Fibroblast of peridontal ligament (primary cell): ENCODE data around the gene FAM210A.
A peak's percentile ranks its signal among the peaks of the same experiment; 100 is the strongest.

Source experiments
- DNase-seq: peaks from one replicate; pipeline ENCODE4 v3.0.0-alpha.2; 2010; ENCODE audit errors: extremely low read depth

The FAM210A gene

DNA sequence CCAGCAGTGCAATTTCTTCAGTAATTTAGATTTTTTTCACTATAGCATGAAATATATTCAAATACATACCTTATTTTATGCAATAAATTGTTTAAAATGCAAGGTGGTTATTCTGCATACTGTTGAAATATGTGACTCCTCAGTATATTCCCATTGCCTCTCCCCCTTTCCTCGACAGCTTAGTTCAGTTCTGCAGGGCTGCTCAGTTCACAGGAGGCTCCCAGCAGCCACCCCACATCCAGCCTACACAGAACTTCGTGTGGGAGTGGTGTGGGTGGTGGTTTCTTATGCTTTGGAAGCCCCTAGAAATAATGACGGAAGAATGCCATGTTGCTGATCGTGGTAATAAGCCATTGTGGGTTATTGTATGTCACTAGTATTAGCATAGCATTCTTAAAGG lies 79.7 kb downstream of the FAM210A start:
- DNase-seq = no peak

GRCh38 chr18:13645093-13645492 lies 81.3 kb downstream of the FAM210A start:
- DNase-seq = no peak

- DNase-seq = no peak
Observed at GRCh38 chr18:13643261-13643751, 83.1 kb downstream of the FAM210A start.

- no peak for DNase-seq
Observed at GRCh38 chr18:13642440-13642827, 83.9 kb downstream of the FAM210A start.

DNA sequence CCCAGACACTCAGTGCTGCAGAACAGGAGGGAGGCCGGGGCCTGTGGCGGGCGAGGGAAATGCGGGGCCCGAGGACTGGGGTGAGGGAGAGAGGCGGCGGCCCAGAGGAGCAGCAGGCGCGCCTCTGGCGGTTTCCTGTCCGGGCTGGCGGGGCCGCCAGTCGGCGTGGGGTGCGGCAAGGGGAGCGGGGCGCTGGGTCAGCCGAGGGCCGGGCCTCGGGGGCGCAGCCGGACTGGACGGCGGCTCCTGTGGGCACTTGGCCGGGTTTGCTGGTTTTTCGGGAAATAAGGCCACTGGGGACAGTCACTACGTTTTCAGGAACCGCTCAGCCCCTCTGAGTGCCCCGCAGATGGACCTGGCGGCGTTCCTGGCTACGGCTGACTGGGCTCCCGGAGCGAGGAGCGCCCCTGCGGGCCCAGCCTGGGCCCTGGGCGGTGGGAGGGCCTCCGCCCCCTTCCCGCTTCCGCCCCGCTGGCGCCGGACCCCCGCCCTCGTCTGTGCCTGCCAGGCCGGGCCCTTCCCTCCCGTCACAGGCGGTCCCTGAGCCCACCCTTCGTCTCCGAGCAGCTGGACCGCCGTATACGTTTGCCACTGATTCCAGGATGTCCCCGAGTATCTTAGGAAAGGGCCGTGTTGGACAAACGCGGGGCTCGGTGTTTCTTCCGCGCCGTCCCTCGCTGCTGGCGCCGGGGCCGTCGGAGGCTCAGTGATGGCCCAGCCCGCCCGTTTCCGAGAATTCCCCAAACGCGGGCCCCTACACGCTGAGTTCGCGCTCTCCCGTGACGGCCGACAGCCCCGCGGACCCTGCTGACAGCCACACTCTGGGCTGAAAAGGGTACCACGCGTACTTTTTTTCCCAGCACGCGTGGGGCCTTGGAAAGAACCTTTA lies 84.6 kb downstream of the FAM210A start:
- no peak for DNase-seq

- no peak for DNase-seq
Observed at GRCh38 chr18:13640266-13640860, 86.0 kb downstream of the FAM210A start.

GRCh38 chr18:13638719-13639595 lies 87.4 kb downstream of the FAM210A start:
- no peak for DNase-seq

DNA sequence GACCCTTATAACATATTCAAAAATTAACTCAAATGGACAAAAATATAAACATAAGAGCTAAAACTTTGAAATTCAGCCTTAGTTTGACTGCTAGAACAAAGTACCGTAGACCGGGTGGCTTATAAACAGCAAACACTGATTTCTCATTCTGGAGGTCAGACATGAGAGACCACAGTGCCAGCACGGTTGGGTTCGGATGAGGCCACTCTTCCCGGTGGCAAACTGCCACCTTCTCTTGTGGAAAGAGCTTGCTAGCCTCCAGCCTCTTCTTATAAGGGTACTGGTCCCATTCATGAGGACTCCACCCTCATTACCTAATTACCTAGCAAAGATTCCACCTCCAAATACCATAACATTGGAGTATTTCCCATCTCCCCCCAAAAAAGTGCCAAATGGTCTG lies 91.3 kb downstream of the FAM210A start:
- no peak for DNase-seq

DNA sequence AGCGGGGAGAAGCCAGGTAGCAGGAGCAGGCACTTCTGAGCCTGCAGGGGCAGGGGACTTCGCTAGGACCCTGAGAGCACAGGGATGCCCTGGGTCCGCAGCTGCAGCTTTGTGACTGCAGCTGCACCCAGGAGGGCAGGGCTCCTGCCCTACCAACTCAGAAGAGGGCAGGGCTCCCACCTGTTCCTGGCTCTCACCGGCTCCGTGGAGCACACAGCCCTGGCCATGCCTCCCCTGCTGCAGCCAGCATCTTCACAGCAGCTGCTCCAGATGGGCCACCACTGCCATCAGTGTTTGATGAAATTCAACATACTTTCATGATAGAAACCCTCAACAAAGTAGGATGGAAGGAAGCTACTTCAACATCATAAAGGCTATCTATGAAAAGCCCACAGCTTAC lies 92.7 kb downstream of the FAM210A start:
- DNase-seq = no peak

GRCh38 chr18:13630716-13631268 lies 95.6 kb downstream of the FAM210A start:
- no peak for DNase-seq

DNA sequence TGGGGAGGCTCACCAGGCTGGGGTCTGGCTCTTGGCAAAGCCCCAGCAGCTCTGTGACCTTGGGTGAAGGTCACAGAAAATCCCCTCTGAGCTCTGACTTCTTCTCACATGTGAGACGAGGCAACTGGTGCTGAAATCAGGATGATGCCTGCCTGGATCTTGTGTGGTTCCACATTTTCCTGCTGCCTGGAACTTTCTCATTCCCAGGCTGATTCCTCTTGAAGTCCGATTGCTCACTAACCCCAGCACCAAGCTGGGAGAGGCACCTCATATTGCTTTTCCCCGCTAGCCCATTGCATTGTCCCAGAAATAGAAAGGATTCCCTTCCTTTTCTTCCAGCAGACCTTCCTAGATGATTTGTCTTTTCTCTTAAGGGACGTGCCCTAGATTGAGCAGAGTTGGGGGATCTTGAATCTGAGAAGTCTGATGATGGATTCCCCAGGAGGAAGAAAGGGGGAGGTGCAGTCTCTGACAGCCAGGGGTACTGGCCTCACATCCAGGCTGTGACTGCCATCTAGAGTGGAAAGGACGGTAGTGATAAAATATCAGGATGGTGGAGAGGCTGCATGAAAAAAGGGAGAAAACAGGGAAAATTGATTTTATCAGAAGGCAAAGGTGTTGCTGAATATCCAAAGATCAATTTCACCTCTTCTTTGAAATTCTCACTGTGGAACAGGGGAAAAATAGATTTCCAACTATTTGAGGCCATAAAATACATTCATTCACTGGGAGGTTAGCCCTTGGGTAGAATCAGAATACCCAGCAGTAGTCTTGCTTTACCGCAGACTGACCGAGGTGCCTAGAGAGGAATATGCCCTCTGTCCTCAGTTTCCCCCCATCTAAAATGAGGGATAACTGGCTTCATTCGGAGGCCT lies 96.3 kb downstream of the FAM210A start:
- peak; percentile 49 for DNase-seq

DNA sequence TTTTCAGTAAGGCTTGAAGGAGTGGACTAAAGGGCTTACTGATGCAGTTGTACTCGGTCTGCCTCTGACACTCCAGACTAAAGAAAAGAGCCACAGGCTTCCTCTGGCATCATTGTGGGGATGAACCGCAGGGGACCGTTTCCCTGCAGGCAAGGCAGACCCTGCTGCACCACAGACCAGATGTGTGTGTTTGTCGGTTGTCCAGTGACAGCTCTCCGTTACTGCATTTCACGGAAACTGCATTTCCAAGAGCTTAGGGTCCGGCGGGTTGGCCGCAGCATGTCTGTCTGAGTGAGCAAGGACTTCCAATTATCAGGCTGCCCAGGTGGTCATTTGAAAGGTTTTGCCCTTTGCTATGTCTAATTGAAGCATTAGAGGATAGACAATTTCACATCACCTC lies 98.1 kb downstream of the FAM210A start:
- DNase-seq = no peak

- no peak for DNase-seq
Observed at GRCh38 chr18:13627639-13628038, 98.7 kb downstream of the FAM210A start.

DNA sequence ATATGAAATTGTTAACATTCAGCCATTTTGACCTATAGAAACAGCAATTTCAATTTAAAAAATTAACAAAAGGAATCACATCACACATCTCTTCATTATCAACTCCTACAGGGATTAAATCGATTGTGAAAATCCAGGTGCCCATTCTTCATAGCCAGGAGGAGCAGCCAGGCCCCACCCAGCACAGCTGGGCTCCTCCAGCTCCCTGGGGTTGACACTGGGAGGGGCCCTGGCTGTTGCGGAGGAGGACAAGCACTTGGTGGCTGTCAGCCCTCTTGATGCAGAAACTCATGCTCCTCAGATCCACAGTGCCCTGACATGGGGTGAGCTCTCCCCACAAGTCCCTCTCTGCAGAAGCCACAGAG lies 99.8 kb downstream of the FAM210A start:
- DNase-seq = no peak

GRCh38 chr18:13625843-13626543 lies 100.4 kb downstream of the FAM210A start:
- DNase-seq = no peak

DNA sequence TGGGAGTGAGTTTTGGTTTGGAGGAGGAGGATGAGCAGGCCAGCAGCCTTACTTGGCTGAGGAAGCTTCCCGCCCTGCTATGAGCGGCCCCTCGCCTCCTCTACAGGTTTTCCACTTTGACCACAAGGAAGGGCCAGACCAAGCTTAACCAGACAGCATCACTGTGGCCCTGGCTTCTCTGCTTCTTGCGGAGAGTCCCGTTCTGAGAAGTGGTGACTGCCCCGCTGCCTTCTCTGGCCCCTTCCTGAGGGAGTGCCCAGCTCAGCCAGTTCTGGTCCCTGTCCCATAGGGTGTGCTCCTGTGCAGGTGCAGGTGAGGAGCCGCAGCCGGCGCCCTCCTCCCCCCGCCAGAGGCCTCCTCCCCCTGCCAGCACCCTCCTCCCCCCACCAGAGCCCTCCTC lies 101.0 kb downstream of the FAM210A start:
- no peak for DNase-seq

- no peak for DNase-seq
Observed at GRCh38 chr18:13624563-13625237, 101.7 kb downstream of the FAM210A start.

DNA sequence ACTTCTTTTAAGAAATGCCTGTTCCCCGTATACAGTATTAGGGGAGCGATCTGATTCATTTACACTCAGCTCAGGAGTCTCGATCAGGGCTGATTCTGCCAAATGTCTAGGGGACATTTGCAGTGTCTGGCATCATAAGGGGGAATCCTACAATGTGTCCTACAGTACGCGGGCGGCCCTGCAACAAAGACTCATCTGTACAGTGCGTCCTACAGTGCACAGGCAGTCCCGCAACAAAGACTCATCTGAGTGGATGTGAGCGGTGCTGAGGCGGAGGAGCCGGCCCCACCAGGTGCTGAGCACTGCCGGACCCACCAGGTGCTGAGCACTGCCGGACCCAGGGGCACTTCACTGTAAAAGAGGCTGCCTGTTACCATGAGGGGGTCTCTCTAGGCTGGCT lies 102.5 kb downstream of the FAM210A start:
- DNase-seq = no peak

DNA sequence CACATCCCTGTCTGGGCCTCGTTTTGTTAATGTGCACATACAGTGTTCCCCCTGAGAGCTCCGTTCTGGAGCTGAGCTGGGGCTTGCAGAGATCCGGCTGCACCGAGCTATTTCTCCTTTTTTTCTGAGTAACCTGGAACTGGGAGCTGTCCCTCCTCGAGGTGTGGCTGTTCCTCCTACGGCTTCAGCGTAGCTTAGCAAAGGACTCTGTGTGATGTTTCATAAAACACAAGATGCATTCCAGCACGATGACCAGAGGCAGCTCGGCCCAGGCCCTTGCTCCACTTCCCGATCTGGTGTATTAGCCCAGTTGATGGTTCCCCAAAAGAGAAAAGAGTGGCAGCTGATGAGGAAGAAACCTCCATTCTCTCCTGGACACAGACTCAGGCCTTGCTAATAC lies 103.0 kb downstream of the FAM210A start:
- no peak for DNase-seq

DNA sequence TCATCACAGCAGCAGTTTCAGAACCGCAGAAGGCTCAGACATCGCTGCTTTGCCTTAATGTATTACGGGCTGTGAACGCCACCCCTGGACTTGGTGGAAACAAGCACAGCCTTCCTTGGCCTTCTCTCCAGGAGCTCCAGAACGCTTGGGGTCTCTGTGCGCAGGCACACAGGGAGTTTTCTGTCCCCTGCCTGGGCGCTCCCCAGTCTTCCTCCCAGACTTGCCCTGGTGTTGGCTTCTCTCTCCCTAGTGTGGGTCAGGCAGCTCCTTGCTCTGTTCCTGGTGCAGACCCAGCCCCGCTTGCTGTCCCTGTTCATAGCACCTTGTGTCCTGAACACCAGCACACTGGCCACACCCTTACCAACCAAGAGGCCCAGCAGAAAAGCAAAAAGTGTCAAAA lies 103.6 kb downstream of the FAM210A start:
- no peak for DNase-seq
